C1 segment of cervical spinal cord (tissue), 14 donors: ENCODE data around the gene ZDHHC22.

ENCODE experiments used
- DNase-seq, 14 donors: peaks; one replicate each; lab custom pipeline; 2025; lab: John Stamatoyannopoulos, UW

The ZDHHC22 gene

GRCh38 chr14:77105145-77105939 lies 36.2 kb downstream of the ZDHHC22 start:
- DNase-seq, result peak in 8 of 14 donors; percentile 36 to 84 (median 60)

GRCh38 chr14:77104393-77104792 lies 37.2 kb downstream of the ZDHHC22 start:
- no peak for DNase-seq

GRCh38 chr14:77103951-77104350 lies 37.6 kb downstream of the ZDHHC22 start:
- DNase-seq, result no peak

- DNase-seq, result no peak
These were observed 38.1 kb downstream of the ZDHHC22 start for GRCh38 chr14:77103475-77103874.

GRCh38 chr14:77102154-77102553 lies 39.4 kb downstream of the ZDHHC22 start:
- no peak for DNase-seq

- DNase-seq, result peak in 1 of 14 donors; percentile 26
These were observed 40.6 kb downstream of the ZDHHC22 start for GRCh38 chr14:77100961-77101360.

GRCh38 chr14:77099425-77100167 lies 42.0 kb downstream of the ZDHHC22 start:
- peak in 2 of 14 donors; percentile 19 to 75 for DNase-seq

- peak in 13 of 14 donors; percentile 30 to 96 (median 78) for DNase-seq
These were observed 42.9 kb downstream of the ZDHHC22 start for GRCh38 chr14:77098529-77099353.

GRCh38 chr14:77097700-77098528 lies 43.7 kb downstream of the ZDHHC22 start, which contains the start of gene CIPC:
TSS of gene CIPC (plus strand) at chr14:77098258. CDS start at chr14:77105709, 7,451 bp downstream.
- peak; percentile 95 to 100 (median 99) for DNase-seq

- peak in 1 of 14 donors; percentile 84 for DNase-seq
These were observed 44.4 kb downstream of the ZDHHC22 start for GRCh38 chr14:77097006-77097699.

- DNase-seq, result peak in 8 of 14 donors; percentile 11 to 58 (median 42)
These were observed 46.8 kb downstream of the ZDHHC22 start for GRCh38 chr14:77094672-77095284.

- DNase-seq, result no peak
These were observed 48.9 kb downstream of the ZDHHC22 start for GRCh38 chr14:77092676-77093075.

- no peak for DNase-seq
These were observed 50.1 kb downstream of the ZDHHC22 start for GRCh38 chr14:77091518-77091917.

GRCh38 chr14:77088645-77089044 lies 52.9 kb downstream of the ZDHHC22 start:
- no peak for DNase-seq

GRCh38 chr14:77088219-77088618 lies 53.4 kb downstream of the ZDHHC22 start:
- DNase-seq, result no peak

GRCh38 chr14:77087631-77088030 lies 54.0 kb downstream of the ZDHHC22 start:
- DNase-seq, result no peak

GRCh38 chr14:77086951-77087350 lies 54.6 kb downstream of the ZDHHC22 start:
- no peak for DNase-seq

- no peak for DNase-seq
These were observed 55.4 kb downstream of the ZDHHC22 start for GRCh38 chr14:77086017-77086727.

GRCh38 chr14:77085538-77085937 lies 56.1 kb downstream of the ZDHHC22 start:
- no peak for DNase-seq
